Measurements from ENCODE around the gene PLCD1.
"Not testable (repeated sequence)": the region's sequence is repeated elsewhere in the genome, so short reads cannot be mapped to it uniquely, and the experiment has no call there.

Gene PLCD1

DNA sequence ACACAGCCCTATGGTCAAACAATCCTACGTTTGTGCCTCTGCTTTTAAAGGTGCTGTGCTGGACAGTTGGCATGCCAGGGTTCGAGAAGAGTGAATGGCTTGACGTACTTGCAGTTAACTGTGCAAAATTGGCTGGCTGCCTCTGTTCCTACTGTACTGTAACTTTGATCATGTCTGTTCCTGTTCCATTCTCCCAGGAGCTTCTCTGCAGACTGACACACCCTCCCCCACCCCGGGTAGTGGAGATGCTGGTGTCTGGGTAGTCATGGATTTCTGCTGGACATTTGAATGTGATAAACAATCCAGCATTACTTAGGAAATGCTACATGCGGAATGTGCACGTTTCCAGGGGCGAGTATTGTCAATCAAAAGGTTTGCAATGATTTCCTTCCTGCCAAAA lies 45.4 kb downstream of the PLCD1 start:
- DNase-seq, result no peak

DNA sequence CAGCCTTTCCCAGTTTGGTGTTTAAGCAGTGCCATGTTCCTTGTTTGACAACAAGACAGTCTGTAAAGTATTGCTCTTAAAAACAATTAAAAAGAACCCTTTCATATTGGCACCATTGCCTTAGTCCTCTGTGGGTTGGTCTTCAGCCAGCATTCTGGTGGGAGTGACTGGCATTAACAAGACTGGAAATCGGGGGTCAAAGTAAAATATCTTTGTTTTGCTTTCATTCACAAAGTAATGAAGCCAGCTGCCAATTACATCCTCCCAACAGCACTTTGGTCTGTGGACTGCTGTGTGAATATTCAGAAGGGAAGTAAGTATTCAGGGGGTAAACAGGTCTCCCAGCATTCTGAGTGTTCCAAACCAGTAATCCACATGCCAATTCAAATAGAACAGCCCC lies 47.1 kb downstream of the PLCD1 start:
- no peak for DNase-seq

DNA sequence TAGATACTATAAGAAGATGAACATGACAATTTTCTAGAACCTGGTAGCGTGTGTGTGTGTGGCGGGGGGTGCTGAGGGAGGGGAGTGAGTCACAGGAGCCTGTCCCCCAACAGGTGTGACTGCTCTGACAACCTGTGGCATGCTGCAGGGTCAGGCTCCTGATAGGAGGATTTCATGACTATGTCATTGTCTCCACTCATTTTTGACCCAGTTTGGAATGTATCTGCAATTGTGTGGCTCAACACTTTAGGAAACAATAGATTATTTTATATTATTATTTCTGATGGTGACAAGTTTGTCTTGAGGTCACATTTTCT lies 48.1 kb downstream of the PLCD1 start:
- DNase-seq, result no peak

DNA sequence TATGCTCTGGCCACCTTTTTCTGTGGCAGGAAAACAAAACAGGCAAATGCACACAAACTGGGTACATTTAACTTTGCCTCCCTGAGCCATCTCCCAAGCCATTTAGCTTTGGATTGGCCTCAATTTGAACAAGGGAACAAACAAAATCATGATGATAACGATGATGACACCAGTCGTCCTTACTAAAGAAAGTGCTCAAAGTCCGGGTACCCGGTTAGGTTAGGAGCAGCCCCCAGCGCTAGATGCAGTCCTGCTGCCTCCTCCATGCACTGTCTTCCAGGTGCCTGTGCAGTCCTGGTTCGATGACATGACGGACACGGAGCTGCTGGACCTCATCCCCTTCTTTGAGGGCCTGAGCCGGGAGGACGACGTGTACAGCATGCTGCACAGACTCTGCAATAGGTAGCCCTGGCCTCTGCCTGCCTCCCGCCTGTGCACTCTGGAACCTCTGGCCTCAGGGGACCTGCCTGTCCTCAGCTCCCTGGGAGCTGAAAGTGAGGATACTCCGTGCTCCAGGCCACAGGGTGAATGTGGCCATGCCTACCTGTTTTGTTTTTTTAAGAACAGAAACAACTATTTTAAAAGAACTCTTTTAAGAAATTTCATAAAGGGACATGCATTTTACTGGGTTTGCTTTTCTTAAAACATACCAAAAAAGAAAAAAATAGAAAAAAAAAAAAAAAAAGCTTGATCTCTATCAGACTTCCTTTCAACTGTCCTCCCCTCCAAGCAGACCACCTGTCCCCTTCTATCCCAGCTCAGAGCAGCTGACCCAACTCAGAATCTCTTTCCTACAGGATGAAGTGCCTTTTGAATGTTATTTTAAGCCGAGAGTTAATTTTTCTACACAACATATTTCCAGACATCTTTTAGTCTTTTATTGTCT lies 48.7 kb downstream of the PLCD1 start:
- DNase-seq, result no peak

DNA sequence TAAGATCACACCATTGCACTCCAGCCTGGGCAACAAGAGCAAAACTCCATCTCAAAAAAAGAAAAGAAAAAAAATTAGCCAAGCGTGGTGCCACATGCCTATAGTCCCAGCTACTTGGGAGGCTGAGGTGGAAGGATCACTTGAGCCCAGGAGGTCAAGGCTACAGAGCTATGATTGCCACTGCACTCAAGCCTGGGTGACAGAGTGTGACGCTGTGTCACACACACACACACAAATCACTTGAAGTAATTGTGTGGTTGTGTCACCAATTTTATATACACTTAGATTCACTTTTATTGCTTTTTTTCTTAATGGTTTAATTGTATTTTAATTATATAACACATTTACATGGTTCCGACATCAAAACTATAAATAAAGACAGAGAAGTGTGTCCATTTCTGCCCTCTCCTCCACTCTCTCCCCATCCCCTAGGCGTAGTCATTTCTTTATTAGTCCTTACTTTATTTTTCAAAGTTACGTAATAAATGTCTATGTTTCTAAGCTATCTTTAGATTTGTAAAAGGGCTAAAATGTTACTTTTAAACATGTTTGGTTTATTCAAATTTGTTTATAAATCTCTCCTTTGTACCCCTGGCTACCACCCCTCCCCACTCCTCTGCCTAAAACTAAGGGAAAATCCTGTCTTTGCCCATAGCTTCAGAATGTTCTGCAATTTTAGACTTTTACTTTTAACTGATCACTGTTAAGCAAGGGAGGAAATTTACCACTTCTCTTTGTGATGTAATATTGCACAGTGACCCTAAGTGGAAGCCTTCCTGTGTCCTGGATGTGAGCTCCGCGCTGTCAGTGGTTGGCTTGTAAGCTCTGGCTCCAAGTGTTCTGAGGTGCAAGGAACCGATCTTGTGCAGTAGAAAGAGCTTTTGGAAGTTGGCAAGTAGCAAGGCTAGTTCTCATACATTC lies 49.6 kb downstream of the PLCD1 start:
- DNase-seq, result no peak

DNA sequence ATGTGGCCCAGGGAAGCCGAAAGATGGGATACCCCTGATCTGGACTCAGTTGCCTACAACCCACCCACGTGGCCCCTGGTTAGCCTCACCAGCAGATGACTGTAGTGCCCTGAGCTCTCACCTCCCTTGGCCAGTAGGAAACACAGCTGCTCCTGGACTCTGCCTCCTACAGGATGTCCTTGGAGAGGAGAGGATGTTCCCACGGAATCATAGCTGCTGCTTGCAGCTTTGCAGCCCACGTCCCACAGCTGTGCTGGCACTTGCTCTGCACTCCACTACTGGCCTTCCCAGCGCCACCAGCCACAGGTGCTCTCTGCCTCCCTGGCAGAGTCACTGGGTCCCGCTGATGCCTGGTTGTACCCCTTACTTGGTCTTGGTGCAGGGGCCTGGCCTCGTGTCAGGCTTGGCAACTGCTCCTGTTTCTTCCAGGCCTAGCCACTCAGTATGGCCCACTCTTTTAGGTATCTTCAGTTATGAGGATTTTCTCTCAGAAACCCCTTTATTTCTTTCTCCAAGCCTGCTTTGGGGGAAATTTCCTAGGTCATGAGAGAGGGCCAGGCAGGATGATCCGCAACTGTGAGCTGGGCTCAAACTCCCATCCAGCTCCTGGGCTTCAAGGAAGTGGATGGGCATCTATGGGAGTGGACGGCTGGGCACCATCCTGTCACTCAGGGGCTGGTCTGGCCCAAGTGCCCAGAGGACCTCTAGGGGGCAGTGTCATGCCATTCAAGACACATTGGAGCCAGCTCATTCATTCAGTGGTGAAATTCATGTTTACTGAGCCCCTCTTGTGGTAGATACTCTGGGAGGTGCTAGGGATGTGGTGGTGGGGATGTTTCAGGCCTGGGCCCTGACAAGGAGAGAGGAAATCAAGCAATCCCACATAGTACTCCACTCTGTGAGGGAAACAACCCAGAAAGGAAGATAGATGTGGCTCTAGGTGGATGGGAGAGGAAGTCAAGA lies 55.0 kb downstream of the PLCD1 start:
- DNase-seq, result peak; percentile 78

DNA sequence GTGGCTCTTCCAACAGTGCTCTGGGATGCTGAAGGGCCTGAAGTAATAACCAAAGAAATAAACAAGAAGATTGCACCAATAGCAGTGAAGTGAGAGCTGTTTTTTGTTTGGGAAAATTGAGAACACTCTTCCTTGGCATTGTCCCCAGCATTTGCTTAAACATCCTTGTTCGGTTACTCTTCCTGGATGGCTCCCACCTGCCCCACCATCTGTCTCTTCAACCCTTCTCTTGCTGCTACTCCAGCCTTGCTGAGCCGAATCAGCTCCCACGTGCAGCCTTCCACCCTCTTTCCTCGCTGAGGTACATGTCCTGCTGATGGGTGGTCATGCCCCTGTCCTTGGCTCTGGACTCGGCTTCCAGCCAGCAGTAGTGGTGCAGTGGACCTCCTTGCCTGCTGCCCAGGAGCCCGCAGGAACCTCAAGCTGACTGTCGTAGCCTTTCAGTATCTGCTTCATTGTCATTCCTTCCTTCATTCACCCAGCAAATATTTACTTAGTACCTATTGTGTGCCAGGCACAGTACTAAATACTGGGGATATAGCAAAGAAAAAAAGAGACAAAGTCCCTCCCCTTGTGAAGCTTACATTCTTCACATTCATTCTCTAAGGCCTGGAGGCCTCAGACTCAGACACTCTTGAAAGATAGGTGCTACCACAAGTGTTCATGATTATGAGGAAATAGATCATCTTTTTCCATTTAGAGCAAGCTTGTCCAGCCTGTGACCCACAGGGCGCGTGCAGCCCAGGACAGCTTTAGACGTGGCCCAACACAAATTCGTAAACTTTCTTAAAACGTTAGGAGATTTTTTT lies 56.0 kb downstream of the PLCD1 start:
- DNase-seq, result no peak

DNA sequence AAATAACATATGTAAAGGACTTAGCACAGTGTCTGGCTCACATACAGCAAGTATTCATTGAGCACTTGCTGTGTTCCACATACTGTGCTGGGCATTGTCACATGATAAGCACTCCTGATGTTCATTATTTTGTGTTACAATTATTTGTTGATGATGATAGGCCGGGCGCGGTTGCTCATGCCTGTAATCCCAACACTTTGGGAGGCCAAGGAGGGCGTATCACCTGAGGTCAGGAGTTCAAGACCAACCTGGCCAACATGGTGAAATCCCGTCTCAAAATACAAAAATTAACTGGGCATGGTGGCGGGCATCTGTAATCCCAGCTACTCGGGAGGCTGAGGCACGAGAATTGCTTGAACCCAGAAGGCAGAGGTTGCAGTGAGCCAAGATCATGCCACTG lies 57.4 kb downstream of the PLCD1 start:
- DNase-seq, result not testable (repeated sequence)

DNA sequence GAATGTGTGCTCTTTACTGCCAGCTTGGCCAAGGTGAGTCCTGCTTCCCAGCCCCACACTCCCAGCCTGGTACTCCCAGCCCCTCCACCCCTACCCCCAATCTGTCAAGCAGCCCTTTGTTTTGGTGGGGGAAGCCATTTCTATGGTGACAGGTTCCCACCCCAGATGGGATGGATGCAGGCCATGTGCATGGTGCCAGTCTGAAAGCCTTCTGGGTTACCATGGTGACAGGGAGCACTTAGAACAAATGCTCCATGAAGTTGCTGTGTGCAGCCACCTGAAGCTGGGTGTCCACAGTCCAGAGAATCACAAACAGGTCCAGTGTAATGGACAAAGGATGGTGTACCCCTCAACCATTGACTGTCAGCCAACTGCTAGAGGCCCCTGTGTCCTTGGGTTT lies 58.0 kb downstream of the PLCD1 start:
- no peak for DNase-seq

DNA sequence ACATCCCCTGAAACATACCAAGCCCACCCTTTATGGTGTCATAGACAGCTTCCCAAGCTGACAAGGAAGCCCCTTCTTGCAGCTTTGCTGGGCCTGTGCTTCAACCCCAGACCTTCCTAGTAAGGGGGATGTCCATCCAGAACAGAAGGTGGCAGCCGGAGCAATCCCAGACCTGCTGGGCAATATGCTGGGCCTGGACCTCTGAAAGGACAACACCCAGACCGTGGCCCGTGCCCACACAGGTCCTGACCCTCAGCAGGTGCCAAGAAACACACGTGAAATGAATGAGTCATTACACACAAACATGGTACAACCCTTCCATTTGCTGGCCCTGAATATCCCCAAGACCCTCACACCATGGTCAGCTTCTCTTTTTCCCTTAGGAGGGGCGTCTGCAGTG lies 58.6 kb downstream of the PLCD1 start:
- no peak for DNase-seq

DNA sequence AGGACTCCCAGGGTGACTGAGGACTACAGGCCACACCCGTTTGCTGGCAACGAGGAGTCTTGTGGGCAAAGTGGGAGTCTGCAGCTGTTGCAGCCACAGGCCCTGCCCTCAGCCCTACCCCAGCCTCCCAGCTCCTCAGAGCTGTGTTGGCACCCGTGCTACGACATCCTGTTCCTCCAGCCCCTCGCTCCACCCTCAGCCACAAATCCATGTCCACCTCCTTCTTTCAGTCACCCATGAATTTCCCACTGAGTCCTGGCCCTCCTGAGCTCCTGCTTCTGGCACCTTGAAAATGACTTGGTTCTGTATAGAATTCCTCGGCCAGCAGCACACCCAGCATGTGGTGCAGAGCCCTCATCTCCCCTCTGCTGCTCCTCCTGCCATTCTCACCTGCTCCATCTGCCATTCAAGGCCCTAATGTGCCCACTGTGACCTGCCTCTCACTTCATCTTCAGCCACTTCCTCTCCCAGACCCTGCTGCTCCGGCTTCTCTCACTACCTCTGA lies 59.8 kb downstream of the PLCD1 start:
- DNase-seq, result no peak

DNA sequence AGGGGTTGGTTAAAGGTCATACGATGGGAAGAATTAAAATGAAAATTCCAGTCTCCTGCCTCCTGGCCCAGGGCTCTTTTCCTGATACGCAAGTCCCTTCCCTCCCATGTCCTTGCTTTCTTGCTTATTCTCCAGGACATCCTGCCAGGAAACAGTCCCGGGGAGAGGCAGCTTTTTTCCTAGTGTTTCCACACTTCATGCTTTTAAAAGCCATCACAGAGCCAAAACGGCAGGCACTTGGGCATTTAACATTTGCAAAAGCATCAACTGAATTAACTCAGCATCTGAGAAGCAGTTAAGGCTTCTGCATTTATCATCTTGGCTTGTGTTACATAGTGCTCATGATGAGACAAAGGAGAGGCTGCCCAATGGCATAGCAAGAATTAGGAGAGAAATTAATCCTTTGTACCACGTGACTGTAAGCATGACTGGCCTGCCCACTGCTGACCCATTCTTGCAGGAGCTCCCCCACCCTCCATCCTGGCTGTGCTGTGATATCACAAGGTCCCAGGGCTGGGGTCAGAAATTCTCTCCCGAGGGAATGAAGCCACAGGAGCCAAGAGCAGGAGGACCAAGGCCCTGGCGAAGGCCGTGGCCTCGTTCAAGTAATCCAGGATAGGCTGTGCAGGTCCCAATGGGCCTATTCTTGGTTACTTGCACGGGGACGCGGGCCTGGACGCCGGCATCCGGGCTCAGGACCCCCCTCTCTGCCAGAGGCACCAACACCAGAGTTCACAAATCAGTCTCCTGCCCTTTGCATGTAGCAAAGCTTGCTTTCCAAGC lies 60.4 kb downstream of the PLCD1 start:
- DNase-seq, result no peak

DNA sequence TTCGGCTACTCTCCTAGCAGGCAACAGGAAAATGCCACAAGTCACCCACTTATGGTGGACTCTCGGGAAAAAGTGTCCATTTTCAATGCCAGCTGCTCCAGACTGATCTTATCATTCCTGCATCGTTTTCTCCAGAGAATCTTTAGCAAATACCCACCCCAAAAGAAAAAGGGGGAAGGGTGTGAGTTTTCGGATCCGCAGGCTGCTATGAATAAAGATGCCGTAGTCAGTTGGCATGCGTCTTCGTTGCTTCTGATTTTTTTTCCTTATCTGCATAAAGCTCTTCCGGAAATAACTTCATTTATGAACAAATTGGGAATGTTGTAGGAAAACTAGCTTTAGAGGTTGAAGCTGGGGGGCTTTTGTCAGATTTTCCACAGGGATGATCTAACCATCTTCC lies 61.2 kb downstream of the PLCD1 start:
- no peak for DNase-seq

DNA sequence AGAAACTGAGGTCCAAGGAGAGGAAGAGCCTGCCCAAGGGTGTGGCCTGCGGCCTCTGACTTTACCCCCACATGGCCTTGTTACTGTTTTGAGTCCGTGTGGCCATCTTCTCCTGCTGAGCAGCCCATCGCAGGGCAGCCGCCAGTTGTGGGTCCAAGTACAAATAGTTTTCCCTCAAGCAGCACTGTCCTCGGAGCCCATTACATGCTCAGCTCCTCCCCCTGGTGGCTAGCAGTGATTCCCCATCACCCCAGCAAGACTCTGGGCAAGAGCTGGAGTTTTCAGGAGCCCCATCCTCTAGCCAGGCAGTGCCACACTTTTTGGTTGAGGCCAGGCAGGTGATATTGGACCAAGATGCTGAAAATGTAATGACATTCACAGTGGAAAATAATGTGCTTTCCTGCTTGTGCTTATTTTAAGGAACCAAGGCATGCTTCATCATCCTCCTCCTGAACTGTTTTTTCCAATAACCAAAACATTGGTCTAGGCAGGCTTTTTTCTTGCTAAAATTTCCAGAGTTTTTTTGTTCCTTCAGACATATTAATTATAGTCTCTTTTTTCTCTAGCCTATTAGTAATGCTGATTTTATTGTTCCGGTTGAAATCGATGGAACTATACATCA lies 62.1 kb downstream of the PLCD1 start:
- peak; percentile 60 for DNase-seq

DNA sequence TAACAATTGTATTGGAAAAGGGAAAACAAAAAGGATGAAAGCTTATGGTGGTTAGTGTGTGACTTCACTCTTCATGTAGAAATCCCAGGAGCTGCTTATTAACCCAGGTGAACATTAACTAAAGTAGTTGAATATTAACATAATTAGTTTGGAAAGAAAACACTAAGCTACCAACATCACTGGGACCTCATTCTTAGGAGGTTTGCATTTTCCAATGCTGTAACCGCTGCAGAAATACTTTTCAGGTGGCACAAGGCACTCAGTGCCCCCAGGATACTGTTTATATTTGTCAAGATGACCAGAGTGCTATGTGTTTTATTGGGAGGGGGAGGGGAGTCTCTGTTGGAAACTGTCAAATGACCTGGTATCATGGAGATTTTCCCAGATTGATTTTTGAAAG lies 64.7 kb downstream of the PLCD1 start:
- DNase-seq, result no peak

DNA sequence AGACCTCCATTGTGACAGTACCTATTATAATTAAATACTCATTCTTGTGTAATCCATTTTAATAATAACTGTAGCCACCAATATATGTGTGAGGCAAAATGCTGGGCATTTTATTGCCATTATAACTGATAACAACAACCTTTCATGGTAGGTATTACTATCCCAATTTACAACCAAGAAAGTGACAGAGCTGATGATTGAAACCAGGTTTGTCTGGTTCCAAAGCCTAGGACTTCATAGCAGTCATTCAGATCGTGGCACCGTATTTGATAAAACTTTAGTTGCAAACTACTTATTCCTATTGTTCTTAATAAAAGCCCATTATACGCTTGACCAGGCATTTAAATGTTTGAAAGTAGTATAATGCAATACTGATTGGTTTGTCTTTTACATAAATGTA lies 65.3 kb downstream of the PLCD1 start:
- DNase-seq, result no peak

DNA sequence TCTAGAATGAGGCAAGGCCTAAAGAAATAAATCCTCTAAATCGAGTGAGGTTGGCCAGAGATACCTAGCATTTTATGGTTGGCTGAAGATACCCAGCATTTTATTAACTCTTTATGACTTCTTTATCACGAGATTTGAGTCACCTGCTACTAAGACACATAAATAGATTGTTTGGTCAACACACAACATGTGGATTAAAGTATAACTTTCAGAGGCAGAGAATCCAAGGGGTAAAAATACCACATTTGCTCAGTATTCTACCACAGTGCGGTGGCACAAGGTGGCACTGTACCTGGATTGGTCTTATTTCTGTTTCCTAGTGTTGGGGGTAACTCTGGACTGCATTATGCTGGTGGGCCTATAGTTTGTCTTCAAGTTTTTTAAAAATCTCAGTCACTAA lies 65.8 kb downstream of the PLCD1 start:
- DNase-seq, result no peak

DNA sequence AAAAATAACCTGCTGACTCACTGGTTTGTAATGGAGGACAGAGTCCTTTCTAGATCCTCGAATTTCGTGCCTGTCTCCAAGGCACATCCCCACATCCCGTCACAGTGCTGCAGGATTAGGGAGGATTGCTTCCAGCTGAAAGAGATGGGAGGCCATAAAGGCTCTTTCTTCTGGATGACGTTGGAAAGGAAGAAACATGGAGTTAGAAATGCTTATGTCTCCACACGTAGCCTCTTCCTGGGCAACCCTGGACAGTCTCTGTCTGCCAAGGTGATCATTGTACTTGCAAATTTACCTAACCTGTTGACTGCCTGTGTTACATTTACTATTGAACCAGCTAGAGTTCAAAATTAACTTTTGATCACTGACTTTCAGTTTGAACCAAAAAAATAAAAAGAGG lies 66.4 kb downstream of the PLCD1 start:
- DNase-seq, result no peak

DNA sequence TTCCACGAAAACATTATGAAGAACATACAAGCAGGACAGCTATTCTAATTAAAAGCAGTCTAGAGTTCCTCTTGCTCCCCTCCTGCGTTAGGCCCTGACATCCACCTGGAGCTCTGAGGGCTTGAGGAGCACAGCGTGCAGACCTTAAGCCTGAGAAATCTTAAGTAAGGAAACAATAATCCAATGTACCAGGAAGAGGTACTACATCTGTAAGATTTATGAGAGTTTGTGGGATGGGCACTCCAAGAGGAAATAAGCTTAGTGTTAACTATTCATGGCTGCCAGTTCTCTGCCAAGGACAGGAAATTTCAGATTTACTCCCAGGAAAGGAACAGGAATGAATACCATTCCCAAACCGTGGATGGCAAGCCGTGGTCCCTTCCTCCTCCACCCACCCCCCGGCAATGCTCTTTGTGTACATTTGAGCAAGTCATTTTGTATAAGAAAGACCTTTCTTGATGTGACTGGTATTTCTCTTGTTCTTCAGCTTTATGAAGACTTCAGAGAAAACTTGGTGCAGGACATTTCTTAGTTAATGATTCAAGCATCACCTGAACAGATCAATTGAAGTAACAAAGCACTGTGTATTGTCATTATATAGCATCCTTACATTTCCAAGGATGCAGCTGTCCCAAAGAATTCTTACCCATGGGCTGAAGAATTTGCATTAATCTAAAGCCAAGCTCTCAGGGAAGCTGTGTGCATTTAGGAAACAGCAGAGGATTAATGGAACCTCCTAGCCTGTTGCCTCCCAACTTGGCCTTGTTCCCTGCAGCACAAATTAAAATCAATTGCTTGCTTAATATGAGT lies 67.6 kb downstream of the PLCD1 start:
- no peak for DNase-seq

DNA sequence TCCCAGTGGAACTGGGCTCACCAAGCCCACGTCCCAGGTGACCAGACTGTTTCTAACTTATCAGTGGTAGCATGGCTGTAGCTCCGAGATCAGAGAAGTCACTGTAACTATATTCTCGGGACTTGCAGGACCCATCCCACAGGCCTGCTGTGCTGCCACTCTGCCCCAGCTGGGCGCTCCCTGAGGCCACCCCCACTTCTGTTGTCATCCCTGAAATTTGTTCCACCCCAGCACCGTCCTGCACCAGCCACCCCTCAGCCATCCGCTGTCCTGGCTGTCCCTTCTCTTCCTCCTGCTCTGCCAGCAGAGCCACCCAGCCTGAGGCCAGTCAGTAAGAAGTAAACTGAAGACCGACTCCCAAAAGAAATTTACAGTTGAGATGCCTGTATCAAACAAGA lies 71.9 kb downstream of the PLCD1 start:
- DNase-seq, result no peak
